Neural progenitor cell (in vitro differentiated cells): ENCODE data around the gene SPATA9.

Source experiments
- CTCF ChIP-seq: fragments of 200-600 bp; sonication (generic); IDR thresholded peaks from 2 replicates; pipeline ENCODE4 v1.5.1; 2017; ENCODE audit warnings: antibody characterized with exemption, mild to moderate bottlenecking
- EZH2 ChIP-seq: fragments of 200-600 bp; sonication (generic); IDR thresholded peaks from 2 replicates; pipeline ENCODE4 v1.6.1; 2017; ENCODE audit warnings: antibody characterized with exemption, mild to moderate bottlenecking, moderate library complexity

- TF ChIP-seq CTCF (no peak), EZH2 (no peak)
Measured at GRCh38 chr5:95638632-95639031, 44.2 kb downstream of the SPATA9 start.
